Fibroblast of lung (primary cell): ENCODE data around the gene TMEM14C.

Experiments
- EZH2 ChIP-seq: IDR thresholded peaks from 2 replicates; pipeline ENCODE4 v1.5.1; 2012; ENCODE audit warnings: low read length, control low read depth, mild to moderate bottlenecking; ENCODE audit errors: missing control alignments
- TF ChIP-seq, protein P1 (sequence below), 2 donors: IDR thresholded peaks in 1 of 2; conservative IDR thresholded peaks in 1 of 2; 1 replicate in 1 of 2; 2 replicates in 1 of 2; pipeline ENCODE4 v1.5.1; 2011 to 2012; ENCODE audit warnings: low read length in 2 of 2, control low read depth in 1 of 2, inconsistent platforms in 1 of 2, low read depth in 1 of 2, mild to moderate bottlenecking in 1 of 2

DNA sequence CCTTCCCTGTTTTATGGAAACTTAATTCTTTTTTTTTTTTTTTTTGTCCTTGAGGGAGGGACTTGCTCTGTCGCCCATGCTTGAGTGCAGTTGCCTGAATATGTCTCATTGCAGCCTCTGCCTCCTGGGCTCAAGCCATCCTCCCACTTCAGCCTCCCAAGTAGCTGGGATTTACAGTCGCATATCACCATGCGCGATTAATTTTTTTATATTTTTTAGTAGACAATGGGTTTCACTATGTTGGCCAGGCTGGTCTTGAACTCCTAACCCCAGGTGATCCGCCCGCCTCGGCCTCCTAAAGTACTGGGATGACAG lies 654 bp downstream of the TMEM14C start:
- TF ChIP-seq EZH2, result no peak
- TF ChIP-seq, protein P1, sequence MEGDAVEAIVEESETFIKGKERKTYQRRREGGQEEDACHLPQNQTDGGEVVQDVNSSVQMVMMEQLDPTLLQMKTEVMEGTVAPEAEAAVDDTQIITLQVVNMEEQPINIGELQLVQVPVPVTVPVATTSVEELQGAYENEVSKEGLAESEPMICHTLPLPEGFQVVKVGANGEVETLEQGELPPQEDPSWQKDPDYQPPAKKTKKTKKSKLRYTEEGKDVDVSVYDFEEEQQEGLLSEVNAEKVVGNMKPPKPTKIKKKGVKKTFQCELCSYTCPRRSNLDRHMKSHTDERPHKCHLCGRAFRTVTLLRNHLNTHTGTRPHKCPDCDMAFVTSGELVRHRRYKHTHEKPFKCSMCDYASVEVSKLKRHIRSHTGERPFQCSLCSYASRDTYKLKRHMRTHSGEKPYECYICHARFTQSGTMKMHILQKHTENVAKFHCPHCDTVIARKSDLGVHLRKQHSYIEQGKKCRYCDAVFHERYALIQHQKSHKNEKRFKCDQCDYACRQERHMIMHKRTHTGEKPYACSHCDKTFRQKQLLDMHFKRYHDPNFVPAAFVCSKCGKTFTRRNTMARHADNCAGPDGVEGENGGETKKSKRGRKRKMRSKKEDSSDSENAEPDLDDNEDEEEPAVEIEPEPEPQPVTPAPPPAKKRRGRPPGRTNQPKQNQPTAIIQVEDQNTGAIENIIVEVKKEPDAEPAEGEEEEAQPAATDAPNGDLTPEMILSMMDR (conservative IDR thresholded peaks at IDR 0.05 in 1 of 2, IDR thresholded peaks at IDR 0.05 in 1 of 2; ENCODE audit: low read depth in 1 of 2, low read length in 2 of 2), result no peak
